ENCODE results near the gene IRF2BP2. TPM values are rescaled to one million over a fixed set of nuclear protein-coding genes. Genes with fewer than 3 reads are reported as not detected.
A peak's percentile ranks its signal among the peaks of the same experiment; 100 is the strongest.

IRF2BP2 gene
- total and polyA plus RNA-seq, 3 donors from 2014 or later, result 82.0 to 100 (median 96.6) TPM

DNA sequence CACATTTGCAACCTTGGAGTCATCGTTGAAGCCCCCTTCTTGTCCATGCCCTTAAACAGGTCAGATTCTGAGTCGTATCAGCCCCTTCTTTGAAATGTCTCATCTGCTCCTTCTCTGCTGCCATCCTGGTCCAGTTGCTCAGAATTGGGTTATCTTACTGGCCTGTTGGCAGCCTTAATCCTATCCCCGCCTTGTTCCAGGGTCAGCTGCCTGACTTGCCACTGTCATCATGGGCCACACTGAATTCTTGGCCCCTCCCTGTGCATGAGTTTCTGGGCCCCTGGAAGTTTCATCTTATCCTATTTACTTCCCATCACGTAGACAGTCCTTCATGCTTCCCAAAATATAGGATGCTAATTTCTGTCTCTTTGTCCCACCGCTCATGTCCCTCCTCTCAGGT is 23.7 kb downstream of the IRF2BP2 start:
- no peaks in the 10 kb centered on the region for H3K36me3 ChIP-seq (ENCODE audit: low read depth, missing control alignments)
- H3K27ac ChIP-seq, result peak overlapping the region in 1 of 2 donors; percentile 11
- intact Hi-C loops (cut with DNase I; ENCODE audit: low total_unique reads), result no loop called here
- no peaks in the 10 kb centered on the region for H3K9me3 ChIP-seq
- no peaks in the 10 kb centered on the region for H3K27me3 ChIP-seq
- DNase-seq, result no peak
- WGBS, 2 donors, result 95 to 96% methylated on average over 5 of the region's 5 CpGs
- TF ChIP-seq, protein P1, sequence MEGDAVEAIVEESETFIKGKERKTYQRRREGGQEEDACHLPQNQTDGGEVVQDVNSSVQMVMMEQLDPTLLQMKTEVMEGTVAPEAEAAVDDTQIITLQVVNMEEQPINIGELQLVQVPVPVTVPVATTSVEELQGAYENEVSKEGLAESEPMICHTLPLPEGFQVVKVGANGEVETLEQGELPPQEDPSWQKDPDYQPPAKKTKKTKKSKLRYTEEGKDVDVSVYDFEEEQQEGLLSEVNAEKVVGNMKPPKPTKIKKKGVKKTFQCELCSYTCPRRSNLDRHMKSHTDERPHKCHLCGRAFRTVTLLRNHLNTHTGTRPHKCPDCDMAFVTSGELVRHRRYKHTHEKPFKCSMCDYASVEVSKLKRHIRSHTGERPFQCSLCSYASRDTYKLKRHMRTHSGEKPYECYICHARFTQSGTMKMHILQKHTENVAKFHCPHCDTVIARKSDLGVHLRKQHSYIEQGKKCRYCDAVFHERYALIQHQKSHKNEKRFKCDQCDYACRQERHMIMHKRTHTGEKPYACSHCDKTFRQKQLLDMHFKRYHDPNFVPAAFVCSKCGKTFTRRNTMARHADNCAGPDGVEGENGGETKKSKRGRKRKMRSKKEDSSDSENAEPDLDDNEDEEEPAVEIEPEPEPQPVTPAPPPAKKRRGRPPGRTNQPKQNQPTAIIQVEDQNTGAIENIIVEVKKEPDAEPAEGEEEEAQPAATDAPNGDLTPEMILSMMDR (IDR thresholded peaks at IDR 0.05), result no peak
- TF ChIP-seq POLR2A (IDR thresholded peaks at IDR 0.05), result no peak
- H3K4me1 ChIP-seq, result peaks cover 4% of the 10 kb centered on the region
- no peak overlapping the region for H3K4me3 ChIP-seq

GRCh38 chr1:234585330-234586055 is 24.5 kb downstream of the IRF2BP2 start:
- Histone ChIP-seq H3K4me1 (peaks cover 4% of the 10 kb centered on the region), H3K4me3 (no peak overlapping the region), H3K36me3 (ENCODE audit: low read depth, missing control alignments) (no peaks in the 10 kb centered on the region), H3K9me3 (no peaks in the 10 kb centered on the region), H3K27ac (peak overlapping the region in 1 of 2 donors; percentile 11), H3K27me3 (no peaks in the 10 kb centered on the region)
- intact Hi-C loops (cut with DNase I; ENCODE audit: low total_unique reads), result no loop called here
- WGBS, 2 donors, result 74 to 82% methylated on average over 8 of the region's 8 CpGs
- no peak for DNase-seq
- TF ChIP-seq POLR2A (IDR thresholded peaks at IDR 0.05), result no peak
- TF ChIP-seq, protein P1 (IDR thresholded peaks at IDR 0.05), result no peak

GRCh38 chr1:234584926-234585325 is 25.1 kb downstream of the IRF2BP2 start:
- Histone ChIP-seq H3K36me3 (ENCODE audit: low read depth, missing control alignments) (no peaks in the 10 kb centered on the region), H3K4me1 (peaks cover 4% of the 10 kb centered on the region), H3K27me3 (no peaks in the 10 kb centered on the region), H3K27ac (peak overlapping the region in 1 of 2 donors; percentile 11), H3K9me3 (no peaks in the 10 kb centered on the region), H3K4me3 (no peak overlapping the region)
- TF ChIP-seq, protein P1 (IDR thresholded peaks at IDR 0.05), result no peak
- TF ChIP-seq POLR2A (IDR thresholded peaks at IDR 0.05), result no peak
- WGBS, 2 donors, result 60 to 75% methylated on average over 4 of the region's 4 CpGs
- no peak for DNase-seq
- intact Hi-C loops (cut with DNase I; ENCODE audit: low total_unique reads), result no loop called here

DNA sequence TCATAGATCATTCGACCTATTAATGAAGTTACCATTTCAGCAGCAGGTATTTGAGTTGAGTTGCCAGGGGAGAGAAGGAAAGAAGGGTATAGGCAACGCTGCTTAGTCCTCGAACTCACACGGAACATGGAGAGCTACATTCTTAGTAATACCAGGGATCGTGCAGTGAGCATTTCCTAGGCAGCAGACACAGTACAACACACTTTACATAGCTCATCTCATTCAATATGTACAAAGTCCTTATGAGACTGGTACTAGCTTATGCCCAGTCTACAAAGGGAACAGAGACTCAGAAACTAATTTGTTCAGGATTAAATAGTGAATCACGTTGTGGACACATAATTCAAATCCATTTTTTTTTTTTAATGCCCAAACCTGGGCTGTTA is 25.6 kb downstream of the IRF2BP2 start:
- no peaks in the 10 kb centered on the region for H3K27me3 ChIP-seq
- no peaks in the 10 kb centered on the region for H3K9me3 ChIP-seq
- H3K36me3 ChIP-seq (ENCODE audit: low read depth, missing control alignments), result no peaks in the 10 kb centered on the region
- no peak for TF ChIP-seq POLR2A (IDR thresholded peaks at IDR 0.05)
- TF ChIP-seq, protein P1 (IDR thresholded peaks at IDR 0.05), result no peak
- intact Hi-C loops (cut with DNase I; ENCODE audit: low total_unique reads), result no loop called here
- peaks cover 4% of the 10 kb centered on the region for H3K4me1 ChIP-seq
- H3K27ac ChIP-seq, result no peak overlapping the region
- no peak overlapping the region for H3K4me3 ChIP-seq
- 68 to 82% methylated on average over 6 of the region's 6 CpGs for WGBS, 2 donors
- DNase-seq, result no peak

Data from testis (tissue), 3 donors.